ENCODE results near the gene TRIAP1.

DNA sequence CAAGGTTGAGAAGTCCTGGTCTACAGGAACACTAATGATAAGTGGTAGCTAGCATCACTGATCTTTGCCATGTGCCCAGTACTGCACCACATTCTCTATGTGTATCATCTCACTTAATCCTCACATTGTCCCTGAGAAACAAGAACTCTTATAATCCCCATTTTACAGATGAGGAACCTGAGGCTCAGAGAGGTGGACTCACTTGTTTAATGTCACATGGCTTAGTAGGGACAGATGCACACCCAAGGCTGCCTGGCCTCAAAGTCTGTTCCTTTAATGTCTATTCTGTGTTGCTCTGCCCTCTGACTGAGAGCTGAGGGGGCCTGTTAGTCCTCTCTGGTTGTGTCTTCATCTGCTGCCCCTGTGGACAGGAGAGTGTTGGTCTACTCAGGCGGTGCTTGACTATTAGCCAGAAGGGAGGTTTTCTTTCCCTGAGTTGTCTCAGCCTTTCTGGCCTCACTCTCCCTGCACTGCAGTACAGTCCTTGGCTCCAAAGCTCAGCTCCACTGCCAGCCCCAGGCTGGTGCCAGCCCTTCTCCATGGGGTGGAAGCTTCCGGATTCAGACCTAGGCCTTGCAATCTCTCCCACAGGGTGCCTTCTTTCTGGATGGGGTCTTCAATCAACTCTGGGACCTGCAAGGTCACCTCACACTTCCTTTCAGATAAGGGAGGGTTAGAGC, 44.8 kb upstream of the TRIAP1 start:
- TF ChIP-seq, protein P1, sequence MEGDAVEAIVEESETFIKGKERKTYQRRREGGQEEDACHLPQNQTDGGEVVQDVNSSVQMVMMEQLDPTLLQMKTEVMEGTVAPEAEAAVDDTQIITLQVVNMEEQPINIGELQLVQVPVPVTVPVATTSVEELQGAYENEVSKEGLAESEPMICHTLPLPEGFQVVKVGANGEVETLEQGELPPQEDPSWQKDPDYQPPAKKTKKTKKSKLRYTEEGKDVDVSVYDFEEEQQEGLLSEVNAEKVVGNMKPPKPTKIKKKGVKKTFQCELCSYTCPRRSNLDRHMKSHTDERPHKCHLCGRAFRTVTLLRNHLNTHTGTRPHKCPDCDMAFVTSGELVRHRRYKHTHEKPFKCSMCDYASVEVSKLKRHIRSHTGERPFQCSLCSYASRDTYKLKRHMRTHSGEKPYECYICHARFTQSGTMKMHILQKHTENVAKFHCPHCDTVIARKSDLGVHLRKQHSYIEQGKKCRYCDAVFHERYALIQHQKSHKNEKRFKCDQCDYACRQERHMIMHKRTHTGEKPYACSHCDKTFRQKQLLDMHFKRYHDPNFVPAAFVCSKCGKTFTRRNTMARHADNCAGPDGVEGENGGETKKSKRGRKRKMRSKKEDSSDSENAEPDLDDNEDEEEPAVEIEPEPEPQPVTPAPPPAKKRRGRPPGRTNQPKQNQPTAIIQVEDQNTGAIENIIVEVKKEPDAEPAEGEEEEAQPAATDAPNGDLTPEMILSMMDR (IDR thresholded peaks at IDR 0.05): no peak
- TF ChIP-seq POLR2A (IDR thresholded peaks at IDR 0.05): no peak

Measured in esophagus squamous epithelium (tissue), 4 donors.